Neural crest cell (in vitro differentiated cells): ENCODE results near the gene STK24. TPM values are rescaled to one million over a fixed set of nuclear protein-coding genes. Genes with fewer than 3 reads are reported as not detected.

Experiments
- DNase-seq: peaks from one replicate; pipeline ENCODE4 v3.0.0; 2021; ENCODE audit warnings: low read depth, mixed read lengths, low spot score
- H3K27ac Mint-ChIP-seq: one replicate; pipeline ENCODE4 v1.8.0; 2021; ENCODE audit warnings: mild to moderate bottlenecking, mixed read lengths; ENCODE audit not compliant: unreplicated experiment
- H3K27me3 Mint-ChIP-seq: 2 replicates; pipeline ENCODE4 v1.8.0; 2021; ENCODE audit warnings: low read depth, mild to moderate bottlenecking, mixed read lengths
- H3K36me3 Mint-ChIP-seq: 2 replicates; pipeline ENCODE4 v1.8.0; 2021; ENCODE audit warnings: low read depth, mild to moderate bottlenecking, mixed read lengths
- H3K4me1 Mint-ChIP-seq: 2 replicates; pipeline ENCODE4 v1.8.0; 2021; ENCODE audit warnings: mixed read lengths
- H3K4me3 Mint-ChIP-seq: one replicate; pipeline ENCODE4 v1.8.0; 2021; ENCODE audit warnings: mild to moderate bottlenecking, mixed read lengths
- H3K9me3 Mint-ChIP-seq: 2 replicates; pipeline ENCODE4 v1.8.0; 2021; ENCODE audit warnings: mixed read lengths
- CTCF ChIP-seq: fragments of 200-600 bp; sonication (generic); conservative IDR thresholded peaks from 2 replicates; pipeline ENCODE4 v1.5.0; 2021; ENCODE audit warnings: antibody characterized with exemption, mild to moderate bottlenecking
- total RNA-seq: library from RNA; stranded (reverse); gene quantifications from 2 replicates; pipeline ENCODE4 v1.2.1, GENCODE V29; 2021

Gene STK24
- total RNA-seq, 1 donor from 2014 or later = 114 TPM

- Mint-ChIP-seq H3K4me1 (no peaks in the 10 kb centered on the region), H3K27me3 (no peaks in the 10 kb centered on the region), H3K9me3 (no peaks in the 10 kb centered on the region), H3K36me3 (peaks cover 21% of the 10 kb centered on the region), H3K4me3 (no peak overlapping the region), H3K27ac (no peak overlapping the region)
- no peak for TF ChIP-seq CTCF
- no peak for DNase-seq
These were observed 148.5 kb downstream of the STK24 start for GRCh38 chr13:98428256-98428966.

GRCh38 chr13:98427331-98427995, 149.4 kb downstream of the STK24 start:
- no peak for TF ChIP-seq CTCF
- no peak overlapping the region for H3K27ac Mint-ChIP-seq
- no peaks in the 10 kb centered on the region for H3K27me3 Mint-ChIP-seq
- no peak overlapping the region for H3K4me3 Mint-ChIP-seq
- peaks cover 26% of the 10 kb centered on the region for H3K36me3 Mint-ChIP-seq
- no peaks in the 10 kb centered on the region for H3K4me1 Mint-ChIP-seq
- no peaks in the 10 kb centered on the region for H3K9me3 Mint-ChIP-seq
- no peak for DNase-seq

GRCh38 chr13:98423417-98423816, 153.5 kb downstream of the STK24 start:
- TF ChIP-seq CTCF = no peak
- peaks cover 4% of the 10 kb centered on the region for H3K4me1 Mint-ChIP-seq
- DNase-seq = no peak
- H3K27me3 Mint-ChIP-seq = no peaks in the 10 kb centered on the region
- H3K4me3 Mint-ChIP-seq = no peak overlapping the region
- no peak overlapping the region for H3K27ac Mint-ChIP-seq
- H3K36me3 Mint-ChIP-seq = peaks cover 35% of the 10 kb centered on the region
- no peaks in the 10 kb centered on the region for H3K9me3 Mint-ChIP-seq

- H3K27ac Mint-ChIP-seq = no peak overlapping the region
- TF ChIP-seq CTCF = no peak
- no peak for DNase-seq
- no peak overlapping the region for H3K4me3 Mint-ChIP-seq
- no peaks in the 10 kb centered on the region for H3K27me3 Mint-ChIP-seq
- peaks cover 4% of the 10 kb centered on the region for H3K4me1 Mint-ChIP-seq
- H3K9me3 Mint-ChIP-seq = peaks cover under 1% of the 10 kb centered on the region
- H3K36me3 Mint-ChIP-seq = peaks cover 42% of the 10 kb centered on the region
These were observed 154.9 kb downstream of the STK24 start for GRCh38 chr13:98422046-98422445.

GRCh38 chr13:98420554-98421175, 156.2 kb downstream of the STK24 start:
- H3K27me3 Mint-ChIP-seq = no peaks in the 10 kb centered on the region
- no peak overlapping the region for H3K27ac Mint-ChIP-seq
- peaks cover 41% of the 10 kb centered on the region for H3K36me3 Mint-ChIP-seq
- H3K4me3 Mint-ChIP-seq = no peak overlapping the region
- peaks cover 4% of the 10 kb centered on the region for H3K4me1 Mint-ChIP-seq
- H3K9me3 Mint-ChIP-seq = peaks cover 4% of the 10 kb centered on the region
- no peak for DNase-seq
- no peak for TF ChIP-seq CTCF
